H1 (cell line): ENCODE results near the gene TAX1BP1. TPM values are rescaled to one million over a fixed set of nuclear protein-coding genes. Genes with fewer than 3 reads are reported as not detected.

Experiments
- CTCF ChIA-PET: fragments of 300-600 bp; sonication (Branson Sonifier 250); formaldehyde crosslinking; loops from one replicate; lab custom pipeline; 2021; ENCODE audit not compliant: partially characterized antibody; lab: Charles Lee
- POLR2A ChIA-PET: fragments of 300-600 bp; sonication (Branson Sonifier 250); formaldehyde crosslinking; loops from one replicate; lab custom pipeline; 2021; ENCODE audit warnings: inconsistent platforms; ENCODE audit not compliant: partially characterized antibody; lab: Charles Lee
- DNase-seq, 2 experiments: peaks; one replicate each; pipeline versions ENCODE4 v3.0.0 to v3.0.0-alpha.2; 2010 to 2022; ENCODE audit warnings: low spot score in 2 of 2, low read depth in 1 of 2, mixed read lengths in 1 of 2
- FAIRE-seq: peaks from 2 replicates; lab custom pipeline; 2011; peaks lifted over from hg19 to GRCh38; lab: Jason Lieb, UNC
- H2AFZ ChIP-seq: 2 replicates; pipeline ENCODE4 v1.8.1; 2012; ENCODE audit warnings: low read length, inconsistent platforms
- H2AK5ac ChIP-seq: 2 replicates; pipeline ENCODE4 v1.6.1; 2013; ENCODE audit warnings: low read depth, low read length
- H2BK120ac ChIP-seq: replicated peaks from 2 replicates; pipeline ENCODE3; 2013; ENCODE audit warnings: low read depth, low read length, inconsistent platforms
- H2BK12ac ChIP-seq: 2 replicates; pipeline ENCODE4 v1.6.1; 2013; ENCODE audit warnings: low read depth, low read length
- H2BK15ac ChIP-seq: 2 replicates; pipeline ENCODE4 v1.6.1; 2013; ENCODE audit warnings: low read length
- H2BK20ac ChIP-seq: 2 replicates; pipeline ENCODE4 v1.6.1; 2013; ENCODE audit warnings: low read length
- H2BK5ac ChIP-seq: 2 replicates; pipeline ENCODE4 v1.6.1; 2013; ENCODE audit warnings: low read depth, low read length
- H3K14ac ChIP-seq: 2 replicates; pipeline ENCODE4 v1.6.1; 2013; ENCODE audit warnings: inconsistent platforms; ENCODE audit not compliant: insufficient read length
- H3K18ac ChIP-seq: 2 replicates; pipeline ENCODE4 v1.6.1; 2013; ENCODE audit warnings: low read length; ENCODE audit errors: extremely low read depth
- H3K23ac ChIP-seq: 2 replicates; pipeline ENCODE4 v1.6.1; 2013; ENCODE audit warnings: inconsistent platforms; ENCODE audit not compliant: insufficient read length
- H3K23me2 ChIP-seq: 2 replicates; pipeline ENCODE4 v1.6.1; 2013; ENCODE audit warnings: low read depth, low read length
- H3K27ac ChIP-seq: 2 replicates; pipeline ENCODE4 v1.6.1; 2011; ENCODE audit warnings: low read depth, low read length, inconsistent platforms
- H3K27me3 ChIP-seq, 4 experiments: replicated peaks in 1 of 4; 1 replicate in 1 of 4; 2 replicates in 3 of 4; pipeline versions ENCODE4 v1.6.1 to v1.8.1; 2011 to 2013; ENCODE audit warnings: low read length in 3 of 4, mild to moderate bottlenecking in 3 of 4, inconsistent platforms in 2 of 4, mixed read lengths in 2 of 4, moderate library complexity in 1 of 4; ENCODE audit not compliant: control insufficient read depth in 3 of 4, insufficient read depth in 3 of 4; ENCODE audit errors: extremely low read depth in 1 of 4
- H3K36me3 ChIP-seq, 4 experiments: 2 replicates each; pipeline versions ENCODE4 v1.6.1 to v1.8.1; 2011 to 2013; ENCODE audit warnings: mild to moderate bottlenecking in 4 of 4, low read length in 3 of 4, moderate library complexity in 2 of 4, control low read depth in 1 of 4, inconsistent platforms in 1 of 4; ENCODE audit not compliant: insufficient read depth in 4 of 4, control insufficient read depth in 2 of 4
- H3K4ac ChIP-seq: replicated peaks from 2 replicates; pipeline ENCODE3; 2013; ENCODE audit warnings: low read length, low read depth, mixed read lengths, inconsistent platforms; ENCODE audit not compliant: insufficient read length
- H3K4me1 ChIP-seq, 4 experiments: replicated peaks in 1 of 4; 1 replicate in 1 of 4; 2 replicates in 3 of 4; pipeline versions ENCODE4 v1.6.1 to v1.8.1; 2011 to 2013; ENCODE audit warnings: low read length in 3 of 4, inconsistent platforms in 2 of 4, mixed read lengths in 1 of 4; ENCODE audit not compliant: insufficient read depth in 4 of 4, control insufficient read depth in 3 of 4
- H3K4me2 ChIP-seq, 2 experiments: 2 replicates each; pipeline versions ENCODE4 v1.6.1 to v1.8.1; 2011 to 2013; ENCODE audit warnings: low read depth in 2 of 2, low read length in 2 of 2, control low read depth in 1 of 2, inconsistent platforms in 1 of 2, mild to moderate bottlenecking in 1 of 2; ENCODE audit not compliant: insufficient read depth in 1 of 2
- H3K4me3 ChIP-seq, 4 experiments: fragments of 200-600, 300-600 bp in 1 of 4; sonication (generic), shearing (Covaris generic), sonication (Bioruptor Twin) in 1 of 4; 2 replicates each; pipeline versions ENCODE4 v1.5.1 to v1.8.1; 2011 to 2016; ENCODE audit warnings: low read length in 4 of 4, low read depth in 3 of 4, control low read depth in 2 of 4, inconsistent platforms in 2 of 4, mild to moderate bottlenecking in 2 of 4, mixed read lengths in 1 of 4, moderate library complexity in 1 of 4; ENCODE audit not compliant: insufficient read depth in 2 of 4; ENCODE audit errors: extremely low read depth in 1 of 4
- H3K56ac ChIP-seq: replicated peaks from 2 replicates; pipeline ENCODE3; 2013; ENCODE audit warnings: low read depth, mild to moderate bottlenecking, mixed read lengths, low read length, inconsistent platforms; ENCODE audit not compliant: insufficient read length
- H3K79me1 ChIP-seq: 2 replicates; pipeline ENCODE4 v1.6.1; 2013; ENCODE audit warnings: low read depth, low read length, control low read depth
- H3K79me2 ChIP-seq, 2 experiments: 2 replicates each; pipeline versions ENCODE4 v1.6.1 to v1.8.1; 2012 to 2013; ENCODE audit warnings: low read length in 2 of 2, mild to moderate bottlenecking in 2 of 2, inconsistent platforms in 1 of 2; ENCODE audit not compliant: insufficient read depth in 2 of 2, control insufficient read depth in 1 of 2
- H3K9ac ChIP-seq, 4 experiments: replicated peaks in 1 of 4; 1 replicate in 1 of 4; 2 replicates in 3 of 4; pipeline versions ENCODE4 v1.6.1 to v1.8.1; 2011 to 2013; ENCODE audit warnings: low read depth in 3 of 4, low read length in 3 of 4, control low read depth in 2 of 4, mild to moderate bottlenecking in 2 of 4, moderate library complexity in 2 of 4, inconsistent platforms in 1 of 4; ENCODE audit errors: extremely low read depth in 1 of 4
- H3K9me3 ChIP-seq, 2 experiments: 2 replicates each; pipeline versions ENCODE4 v1.6.1 to v1.8.1; 2012 to 2013; ENCODE audit warnings: mild to moderate bottlenecking in 2 of 2, moderate library complexity in 2 of 2, control low read depth in 1 of 2, inconsistent platforms in 1 of 2, low read depth in 1 of 2, low read length in 1 of 2, mixed read lengths in 1 of 2; ENCODE audit not compliant: insufficient read depth in 2 of 2
- H4K20me1 ChIP-seq, 2 experiments: replicated peaks in 1 of 2; 2 replicates each; pipeline versions ENCODE3 to v1.8.1; 2011 to 2013; ENCODE audit warnings: inconsistent platforms in 2 of 2, low read length in 2 of 2, mild to moderate bottlenecking in 1 of 2; ENCODE audit not compliant: insufficient read depth in 2 of 2, control insufficient read depth in 1 of 2
- H4K5ac ChIP-seq: 2 replicates; pipeline ENCODE4 v1.6.1; 2013; ENCODE audit warnings: low read length, low read depth, mixed read lengths, inconsistent platforms; ENCODE audit not compliant: insufficient read length
- H4K8ac ChIP-seq: 2 replicates; pipeline ENCODE4 v1.8.0; 2013; ENCODE audit warnings: mild to moderate bottlenecking, moderate library complexity, low read length, inconsistent platforms; ENCODE audit not compliant: insufficient read depth; ENCODE audit errors: extremely low read depth
- H4K91ac ChIP-seq: replicated peaks from 2 replicates; pipeline ENCODE3; 2013; ENCODE audit warnings: low read length, mixed read lengths, inconsistent platforms; ENCODE audit not compliant: insufficient read length
- EGR1 ChIP-seq: IDR thresholded peaks from 2 replicates; pipeline ENCODE4 v1.6.1; 2011; ENCODE audit warnings: low read depth, low read length, borderline replicate concordance
- JUN ChIP-seq: IDR thresholded peaks from 2 replicates; pipeline ENCODE4 v1.6.1; 2011; ENCODE audit warnings: low read depth, mild to moderate bottlenecking, improper control_type of control experiment, low read length
- YY1 ChIP-seq: IDR thresholded peaks from 2 replicates; pipeline ENCODE4 v1.6.1; 2011; ENCODE audit warnings: low read depth, mild to moderate bottlenecking, low read length
- WGBS, 2 experiments: shearing (Covaris generic) in 1 of 2; methylation state at CpG; one replicate each; pipeline versions ENCODE4 v1.1.6 to v1.1.7; 2013 to 2015; ENCODE audit warnings: low lambda C conversion rate in 2 of 2, mixed read lengths in 2 of 2, inconsistent platforms in 1 of 2, low coverage in 1 of 2, missing lambda C conversion rate in 1 of 2; ENCODE audit not compliant: insufficient replicate concordance in 2 of 2, insufficient coverage in 1 of 2, insufficient read length in 1 of 2; ENCODE audit errors: extremely low coverage in 1 of 2, missing lambda C conversion rate in 1 of 2; 5-methylcytosine and 5-hydroxymethylcytosine counted together
- polyA plus RNA-seq, 7 experiments: library from polyadenylated mRNA; depleted of rRNA in 3 of 7; stranded (reverse) in 5 of 7; unstranded in 2 of 7; fragments of >200 nt in 5 of 7; fragments of 200-250 nt in 2 of 7; gene quantifications; 1 replicate in 5 of 7; 2 replicates in 1 of 7; 4 replicates in 1 of 7; pipeline versions ENCODE4 v1.2.1 to v1.2.3, GENCODE V29; 2011 to 2013; ENCODE audit warnings: missing spikeins in 2 of 7, mixed read lengths in 2 of 7
- total RNA-seq: library from RNA; stranded (reverse); fragmentation: NEBNext Ultra II Directional; extraction: Animal tissue kit (Norgen Biotek cat#: 25700); gene quantifications from 2 replicates; pipeline ENCODE4 v1.2.1, GENCODE V29; 2021

TAX1BP1 gene
- total and polyA plus RNA-seq, 2 of the 8 experiments (the other 6 are each of a cell fraction or from before 2014, with no cell fraction given) = 56.0 to 62.7 TPM

- no peak overlapping the region for H2BK15ac ChIP-seq
- no peaks in the 10 kb centered on the region for H3K9me3 ChIP-seq
- H3K18ac ChIP-seq = no peak overlapping the region
- H3K23me2 ChIP-seq = no peaks in the 10 kb centered on the region
- H3K79me2 ChIP-seq = no peaks in the 10 kb centered on the region
- no peak overlapping the region for H3K4ac ChIP-seq
- POLR2A ChIA-PET = interaction anchor here (1.1 kb wide), 1 partner anchor 9 kb away, joined by 3 read pairs; no protein-coding TSS in a partner anchor
- DNase-seq (no peak), FAIRE-seq (no peak)
- no peak overlapping the region for H4K5ac ChIP-seq
- no peak overlapping the region for H3K9ac ChIP-seq
- H3K23ac ChIP-seq = no peak overlapping the region
- no peak for TF ChIP-seq YY1
- no peak for TF ChIP-seq EGR1
- no peak for TF ChIP-seq JUN
- H3K36me3 ChIP-seq = no peaks in the 10 kb centered on the region
- H2BK20ac ChIP-seq = no peak overlapping the region
- H3K4me1 ChIP-seq = peaks cover 0 to 7% (median 0%) of the 10 kb centered on the region in 4 experiments; a peak in 3 of 7 replicates
- no peak overlapping the region for H4K91ac ChIP-seq
- no peak overlapping the region for H3K56ac ChIP-seq
- 41% methylated on average over 2 of the region's 2 CpGs; no CpG with 5 or more reads in 1 of the 2 experiments for WGBS, 2 experiments
- H2BK12ac ChIP-seq = no peak overlapping the region
- peaks cover 0 to 3% of the 10 kb centered on the region in 2 experiments for H4K20me1 ChIP-seq
- H4K8ac ChIP-seq = no peak overlapping the region
- H3K4me2 ChIP-seq = no peak overlapping the region
- H2AFZ ChIP-seq = no peak overlapping the region
- H3K27ac ChIP-seq = no peak overlapping the region
- no peaks in the 10 kb centered on the region for H3K79me1 ChIP-seq
- no peak overlapping the region for H2BK5ac ChIP-seq
- H3K27me3 ChIP-seq = no peaks in the 10 kb centered on the region
- no peak overlapping the region for H3K14ac ChIP-seq
- CTCF ChIA-PET = interaction anchor here (1.0 to 1.3 kb wide), 3 partner anchors 10 to 53 kb away, joined by 3 to 4 read pairs (median 4); no protein-coding TSS in a partner anchor
- H2AK5ac ChIP-seq = no peak overlapping the region
- H2BK120ac ChIP-seq = no peak overlapping the region
- no peak overlapping the region for H3K4me3 ChIP-seq
Observed at GRCh38 chr7:27866256-27866655, 126.3 kb downstream of the TAX1BP1 start.
